HG03469 (cell line): Measurements from ENCODE around the gene TBC1D22A.

Experiments
- ATAC-seq: cut with Tn5 transposase; IDR thresholded peaks from one replicate; pipeline ENCODE4 v1.9.1; 2021; ENCODE audit warnings: mild to moderate bottlenecking, moderate library complexity, moderate number of reproducible peaks; ENCODE audit not compliant: unreplicated experiment

The TBC1D22A gene

DNA sequence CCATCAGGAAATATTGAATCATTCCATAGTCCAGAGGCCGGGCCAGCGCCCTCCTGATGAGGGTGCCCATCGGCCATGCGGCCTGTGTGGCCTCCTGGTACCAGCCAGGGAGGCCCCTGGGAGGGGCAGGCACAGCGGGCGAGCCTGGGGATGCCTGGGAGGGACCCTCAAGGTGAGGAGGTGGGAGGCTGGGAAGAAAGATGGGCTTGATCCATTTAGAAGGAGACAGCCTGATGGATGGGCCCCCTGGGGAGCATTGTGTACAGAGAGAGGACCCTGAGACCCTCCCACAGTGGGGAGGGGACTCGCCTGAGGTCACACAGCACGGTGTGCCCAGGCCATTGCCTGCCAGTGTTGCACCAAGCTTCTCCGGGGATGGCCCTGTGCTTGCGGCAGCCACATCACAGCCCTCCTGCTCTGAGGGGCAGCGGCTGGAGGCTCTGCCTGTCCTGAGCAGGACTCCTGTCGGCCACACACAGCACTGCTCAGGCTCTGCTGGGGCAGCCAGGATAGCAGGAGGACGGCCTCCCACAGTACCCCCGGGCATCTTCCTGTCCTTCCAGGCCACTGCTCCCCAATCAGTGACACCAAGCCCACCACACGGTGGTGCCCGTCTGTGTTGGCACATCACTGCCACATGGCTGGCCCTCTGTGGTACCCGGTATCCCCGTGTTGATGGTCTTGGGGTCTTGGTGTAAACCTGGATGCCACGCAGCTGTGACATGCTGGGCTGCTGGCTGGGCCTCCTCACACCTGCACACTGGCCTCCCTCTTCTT is 290.0 kb downstream of the TBC1D22A start:
- ATAC-seq, result no peak

GRCh38 chr22:47053013-47053725 is 290.7 kb downstream of the TBC1D22A start:
- ATAC-seq, result no peak

DNA sequence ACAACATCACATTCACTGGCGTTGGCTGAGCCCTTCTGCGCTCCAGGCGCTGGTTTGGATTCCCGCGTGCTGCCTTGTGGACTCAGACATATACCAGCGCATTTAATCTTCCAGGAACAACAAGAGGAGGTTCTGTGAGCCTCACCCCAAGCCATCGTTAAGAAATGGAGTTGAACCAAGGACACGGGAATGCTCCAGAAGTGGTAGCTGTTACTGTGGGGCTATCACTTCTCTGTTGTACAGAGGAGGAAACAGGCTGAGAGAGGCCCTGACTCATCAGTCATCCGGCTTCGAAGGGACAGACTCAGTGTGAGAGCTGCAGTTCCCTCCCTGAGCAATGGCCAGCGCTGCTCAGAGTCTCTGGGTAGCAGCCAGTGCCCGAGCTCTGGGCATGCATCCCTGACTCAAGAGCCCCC is 291.3 kb downstream of the TBC1D22A start:
- no peak for ATAC-seq

DNA sequence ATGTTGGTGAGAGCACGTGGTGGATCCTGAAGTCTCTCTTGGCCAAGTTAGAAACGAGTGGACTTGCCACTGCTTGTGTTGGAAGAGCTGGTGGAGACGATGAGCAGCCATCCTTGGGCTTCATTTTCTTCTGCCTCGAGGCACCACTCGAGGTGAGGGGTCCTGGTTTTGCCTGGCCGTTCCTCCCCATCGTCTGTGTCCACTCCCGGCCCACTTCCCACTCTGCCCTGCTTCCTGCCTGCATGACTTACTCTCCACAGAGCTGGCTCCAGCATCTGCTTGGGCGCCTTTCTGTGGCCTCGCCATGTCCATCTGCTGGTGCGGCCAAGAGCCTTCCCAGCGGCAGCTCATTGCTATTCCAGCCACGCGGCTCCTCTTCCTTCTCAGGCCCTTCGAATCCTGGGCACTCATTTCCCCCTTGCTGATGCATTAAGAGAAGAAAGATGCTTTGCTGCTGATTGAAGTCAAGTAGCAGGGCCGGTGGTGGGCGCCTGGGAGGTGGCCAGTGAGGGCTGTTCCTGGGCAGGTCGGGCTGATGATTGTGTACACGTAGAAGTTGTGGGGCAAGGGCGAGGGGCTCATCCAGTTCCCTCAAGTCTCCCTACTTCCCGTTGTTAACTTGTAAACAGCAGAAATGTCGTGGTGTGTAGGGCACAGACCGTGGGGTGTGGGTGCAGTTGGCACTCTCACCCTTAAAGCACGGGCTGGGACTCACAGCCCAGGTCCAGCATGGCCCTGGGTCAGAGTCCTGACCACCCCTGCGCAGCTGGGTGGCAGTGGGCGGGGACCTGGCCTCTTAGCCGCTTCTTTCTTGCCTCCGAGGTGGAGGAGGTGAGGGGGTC is 292.0 kb downstream of the TBC1D22A start:
- no peak for ATAC-seq

DNA sequence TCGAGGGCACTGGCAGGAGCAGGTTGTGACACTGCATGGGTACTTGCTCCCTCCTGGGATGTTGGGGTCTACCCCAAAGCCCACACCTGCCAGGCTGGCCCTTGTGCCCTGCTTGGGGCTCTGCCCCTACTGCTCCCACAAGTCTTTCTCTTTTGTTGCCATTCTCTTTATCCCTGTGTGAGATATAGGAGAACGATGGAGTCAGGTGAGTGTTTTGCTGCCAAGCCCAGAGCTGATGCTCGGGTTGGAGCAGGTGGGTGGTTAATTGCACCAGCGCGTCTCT is 292.6 kb downstream of the TBC1D22A start:
- ATAC-seq, result no peak

- ATAC-seq, result no peak
Measured at GRCh38 chr22:47055461-47055860, 293.0 kb downstream of the TBC1D22A start.

DNA sequence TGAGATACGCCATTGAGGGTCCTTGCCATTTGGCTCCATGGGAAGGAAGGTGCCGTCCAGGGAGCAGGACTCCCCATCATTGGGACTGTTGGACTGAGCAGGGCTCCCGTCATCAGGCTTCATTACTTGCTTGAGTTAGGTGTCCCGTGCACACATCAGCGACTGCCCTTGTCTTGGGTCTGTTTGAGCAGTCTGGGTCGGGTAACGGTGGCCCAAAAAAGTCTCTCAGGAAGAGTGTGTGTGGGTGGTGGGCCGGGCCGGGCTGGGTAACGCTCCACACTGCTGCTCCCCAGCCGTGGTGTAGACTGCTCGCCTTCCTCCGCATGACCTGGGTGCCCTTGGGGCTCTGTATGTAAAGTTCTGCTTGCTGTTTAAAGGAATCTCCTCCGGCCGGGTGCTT is 293.5 kb downstream of the TBC1D22A start:
- ATAC-seq, result no peak

DNA sequence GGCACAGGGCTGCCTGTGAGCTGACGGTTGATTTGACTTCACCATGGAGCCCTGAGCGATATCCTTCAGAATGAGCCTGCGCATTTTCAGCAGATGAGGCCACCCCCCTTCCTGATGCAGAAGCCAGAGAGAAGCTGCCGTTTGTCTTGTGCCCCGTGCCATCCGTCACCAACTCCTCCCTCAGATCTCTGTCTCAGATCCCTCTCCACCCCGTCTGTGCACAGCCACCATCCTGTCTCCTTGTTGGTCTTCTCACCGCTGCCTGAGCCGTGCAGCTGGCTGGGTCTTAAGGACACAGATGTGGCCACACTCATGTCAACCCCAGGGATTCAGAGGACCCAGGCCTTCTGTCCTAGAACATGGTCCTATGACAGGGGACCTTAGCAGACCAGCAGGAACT is 293.9 kb downstream of the TBC1D22A start:
- no peak for ATAC-seq

GRCh38 chr22:47056776-47057470 is 294.5 kb downstream of the TBC1D22A start:
- no peak for ATAC-seq

DNA sequence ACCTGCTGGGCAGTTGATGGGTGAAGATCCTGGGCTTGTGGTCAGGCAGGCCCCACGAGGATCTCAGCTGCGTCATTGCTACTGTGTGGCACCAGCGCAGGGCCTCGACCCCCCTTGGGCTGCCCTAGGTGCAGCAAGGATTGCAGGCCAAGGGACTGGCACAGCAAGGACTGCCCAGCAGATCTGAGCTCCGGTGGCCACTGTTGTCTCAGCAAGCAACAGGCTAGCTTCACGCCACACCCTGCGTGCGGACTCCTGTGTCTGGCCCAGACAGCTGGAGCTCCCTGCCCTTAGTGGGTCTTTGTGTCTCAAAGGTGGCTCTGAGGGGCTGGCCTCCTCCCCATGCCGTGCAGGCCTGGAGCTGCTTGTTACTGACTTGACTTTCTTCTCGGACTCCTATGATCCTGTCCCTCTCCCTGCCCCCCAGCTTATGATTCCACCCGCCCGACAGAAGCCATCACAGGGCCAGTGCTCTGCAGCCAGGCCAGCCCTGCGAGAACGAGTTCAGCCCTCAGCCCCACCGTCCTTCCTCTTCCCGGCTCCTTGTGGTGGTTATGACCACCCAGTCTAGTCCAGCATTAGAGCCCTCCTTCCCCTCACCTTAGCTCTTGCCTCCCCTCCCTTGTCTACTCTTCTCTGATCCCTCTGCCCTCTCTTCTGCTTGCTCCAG is 295.6 kb downstream of the TBC1D22A start:
- no peak for ATAC-seq

GRCh38 chr22:47059076-47059475 is 296.6 kb downstream of the TBC1D22A start:
- no peak for ATAC-seq

GRCh38 chr22:47059701-47060161 is 297.3 kb downstream of the TBC1D22A start:
- no peak for ATAC-seq

- no peak for ATAC-seq
Measured at GRCh38 chr22:47060718-47061117, 298.3 kb downstream of the TBC1D22A start.

- ATAC-seq, result no peak
Measured at GRCh38 chr22:47061226-47061625, 298.8 kb downstream of the TBC1D22A start.

GRCh38 chr22:47062126-47062525 is 299.7 kb downstream of the TBC1D22A start:
- ATAC-seq, result no peak

- ATAC-seq, result no peak
Measured at GRCh38 chr22:47063071-47063509, 300.6 kb downstream of the TBC1D22A start.

DNA sequence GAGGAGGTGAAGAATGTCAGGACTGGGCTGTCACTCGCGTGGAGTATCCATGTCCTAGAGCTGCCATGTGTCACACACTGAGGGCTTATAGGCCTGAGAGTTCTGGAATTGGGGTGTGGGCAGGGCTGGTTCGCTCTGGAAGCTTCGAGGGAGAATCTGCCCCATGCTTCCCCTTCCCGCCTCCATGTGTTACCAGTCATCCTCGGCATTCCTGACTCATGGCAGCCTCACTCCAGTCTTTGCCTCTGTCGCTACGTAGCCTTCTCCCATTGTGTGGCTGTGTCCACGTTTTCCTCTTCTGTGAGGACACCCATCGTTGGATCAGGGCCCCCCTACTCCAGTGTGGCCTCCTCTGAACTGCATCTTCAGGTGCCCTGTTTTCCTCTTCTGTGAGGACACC is 301.2 kb downstream of the TBC1D22A start:
- ATAC-seq, result no peak

DNA sequence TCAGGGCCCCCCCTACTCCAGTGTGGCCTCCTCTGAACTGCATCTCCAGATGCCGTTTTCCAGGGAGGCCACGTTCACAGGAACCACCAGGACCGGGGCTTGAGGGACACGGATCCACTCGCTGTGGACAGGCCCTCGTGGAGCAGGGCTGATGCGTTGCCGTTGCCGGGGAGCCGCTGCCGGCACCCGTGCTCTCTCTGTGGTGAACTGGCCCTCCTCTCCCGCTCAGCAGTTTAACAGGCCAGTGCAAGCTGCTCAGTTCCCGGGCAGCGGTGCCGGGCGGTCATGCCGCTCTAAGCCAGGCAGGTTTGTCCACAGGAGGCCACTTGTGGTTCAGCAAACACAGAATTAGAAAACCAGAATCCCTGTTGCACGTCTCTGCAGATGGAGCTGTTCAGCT is 301.6 kb downstream of the TBC1D22A start:
- no peak for ATAC-seq

GRCh38 chr22:47064416-47064815 is 302.0 kb downstream of the TBC1D22A start:
- no peak for ATAC-seq
